ENCODE results near the gene STXBP1. TPM values are rescaled to one million over a fixed set of nuclear protein-coding genes. Genes with fewer than 3 reads are reported as not detected.
"Not testable (repeated sequence)": the region's sequence is repeated elsewhere in the genome, so short reads cannot be mapped to it uniquely, and the experiment has no call there.

The STXBP1 gene
- total and polyA plus RNA-seq, 8 donors = 14.3 to 46.4 (median 22.0) TPM

- FAIRE-seq = no peak
- ATAC-seq = no peak
These were observed 40.1 kb upstream of the STXBP1 start for GRCh38 chr9:127571971-127572370.

GRCh38 chr9:127572961-127573721 lies 38.9 kb upstream of the STXBP1 start:
- Histone ChIP-seq H3K27me3 (no peaks in the 10 kb centered on the region), H3K4me3 (no peak overlapping the region), H3K27ac (peak overlapping the region; percentile 71 to 91 (median 83)), H3K36me3 (no peaks in the 10 kb centered on the region), H3K4me1 (peaks cover 42 to 60% (median 44%) of the 10 kb centered on the region in 3 donors), H3K9me3 (no peaks in the 10 kb centered on the region)
- intact Hi-C loops (cut with DNase I) = no loop called here
- FAIRE-seq = no peak
- DNase-seq = peak in 1 of 6 donors; percentile 15
- peak in 1 of 4 donors; percentile 13 for ATAC-seq
- no peak for TF ChIP-seq CTCF (IDR thresholded peaks at IDR 0.05)
- 62% methylated on average over 9 of the region's 9 CpGs for WGBS, 2 donors

More at GRCh38 chr9:127571971-127572370, 40.1 kb upstream of the STXBP1 start:
- Histone ChIP-seq H3K4me3 (no peak overlapping the region), H3K27me3 (no peaks in the 10 kb centered on the region), H3K36me3 (no peaks in the 10 kb centered on the region), H3K4me1 (peaks cover 42 to 59% (median 44%) of the 10 kb centered on the region in 3 donors), H3K27ac (peak overlapping the region in 1 of 4 donors; percentile 89), H3K9me3 (no peaks in the 10 kb centered on the region)
- DNase-seq = no peak
- WGBS, 2 donors = 83 to 88% methylated on average over 3 of the region's 3 CpGs
- TF ChIP-seq CTCF (IDR thresholded peaks at IDR 0.05) = no peak
- intact Hi-C loops (cut with DNase I) = no loop called here

GRCh38 chr9:127574072-127574993 lies 37.7 kb upstream of the STXBP1 start:
- Histone ChIP-seq H3K4me1 (peaks cover 49 to 68% (median 53%) of the 10 kb centered on the region in 3 donors), H3K36me3 (no peaks in the 10 kb centered on the region), H3K27me3 (no peaks in the 10 kb centered on the region), H3K4me3 (no peak overlapping the region), H3K9me3 (no peaks in the 10 kb centered on the region), H3K27ac (peak overlapping the region; percentile 71 to 91 (median 83))
- no peak for FAIRE-seq
- intact Hi-C loops (cut with DNase I) = no loop called here
- WGBS, 2 donors = 9 to 13% methylated on average over 10 of the region's 10 CpGs
- ATAC-seq = peak; percentile 58 to 70 (median 61)
- DNase-seq = peak; percentile 86 to 95 (median 90)
- no peak for TF ChIP-seq CTCF (IDR thresholded peaks at IDR 0.05)

DNA sequence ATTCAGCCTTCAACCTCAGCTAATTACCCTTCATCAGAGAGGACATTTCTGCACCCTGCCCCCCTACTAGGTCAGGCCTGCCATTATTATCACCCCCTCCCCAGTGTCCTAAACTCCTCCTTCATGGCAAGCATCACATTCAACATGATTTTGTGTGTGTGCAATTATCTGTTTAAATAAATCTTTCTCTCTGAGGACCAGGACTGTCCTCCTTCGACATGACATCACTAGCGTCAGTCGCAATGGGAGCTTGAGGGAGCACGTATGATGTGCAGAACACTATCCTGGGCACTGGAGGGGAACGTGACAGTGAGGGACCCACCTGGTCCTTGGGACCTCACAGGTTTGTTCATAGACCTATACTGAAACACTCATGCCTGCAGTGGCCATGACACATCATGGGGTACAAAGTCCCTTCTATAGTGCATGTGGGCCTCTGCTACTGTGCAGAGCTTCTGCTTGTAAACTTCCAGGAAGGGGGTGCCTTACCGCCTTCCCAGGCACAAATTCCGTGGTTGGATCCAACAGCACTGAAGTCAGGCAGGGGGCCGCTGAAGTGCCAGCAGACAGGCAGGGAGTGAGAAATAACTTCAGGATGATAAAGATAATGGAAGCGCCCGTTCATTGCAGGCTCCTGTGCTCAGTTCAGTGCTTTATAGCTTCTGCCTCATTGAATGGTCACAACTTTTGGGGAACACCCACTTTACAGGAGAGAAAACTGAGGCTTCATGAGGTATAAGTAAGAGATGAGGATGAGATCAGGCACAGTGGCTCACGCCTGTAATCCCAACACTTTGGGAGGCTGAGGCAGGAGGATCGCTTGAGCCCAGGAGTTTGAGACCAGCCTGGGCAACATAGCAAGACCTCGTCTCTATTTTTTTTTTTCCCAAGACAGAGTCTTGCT lies 36.0 kb upstream of the STXBP1 start:
- H3K27ac ChIP-seq = peak overlapping the region in 3 of 4 donors; percentile 77 to 91 (median 89)
- no peaks in the 10 kb centered on the region for H3K36me3 ChIP-seq
- H3K27me3 ChIP-seq = no peaks in the 10 kb centered on the region
- DNase-seq (no peak), FAIRE-seq (no peak), ATAC-seq (no peak)
- H3K4me3 ChIP-seq = no peak overlapping the region
- WGBS, 2 donors = 80 to 81% methylated on average over 13 of the region's 13 CpGs
- no peak for TF ChIP-seq CTCF (IDR thresholded peaks at IDR 0.05)
- peaks cover 50 to 72% (median 50%) of the 10 kb centered on the region in 3 donors for H3K4me1 ChIP-seq
- no peaks in the 10 kb centered on the region for H3K9me3 ChIP-seq
- intact Hi-C loops (cut with DNase I) = no loop called here

- H3K4me3 ChIP-seq; ATAC-seq; H3K27me3 ChIP-seq; FAIRE-seq; H3K9me3 ChIP-seq; H3K27ac ChIP-seq; DNase-seq; H3K36me3 ChIP-seq; intact Hi-C loops (cut with DNase I): not testable (repeated sequence)
- H3K4me1 ChIP-seq = peaks cover 50 to 73% (median 50%) of the 10 kb centered on the region in 3 donors
- 95 to 97% methylated on average over 6 of the region's 7 CpGs for WGBS, 2 donors
These were observed 34.9 kb upstream of the STXBP1 start for GRCh38 chr9:127577194-127577593.

All from pancreas (tissue), 10 donors.